K562 (cell line): Measurements from ENCODE around the gene PHLDB2. TPM values are rescaled to one million over a fixed set of nuclear protein-coding genes. Genes with fewer than 3 reads are reported as not detected.

Experiments used
- ATAC-seq: fragments of 200-7000 bp; cut with Tn5 transposase; 3 replicates; pipeline ENCODE4 v1.9.1; 2020; ENCODE audit warnings: moderate library complexity
- BruUV-seq: library from RNA; stranded (reverse); fragments of 400-500 nt; replicated peaks from 2 replicates; lab custom pipeline; 2021; lab: Mats Ljungman, UMichigan
- CTCF ChIA-PET: fragments of 300-600 bp; formaldehyde crosslinking; extraction: SDS; loops from one replicate; lab custom pipeline; 2021; ENCODE audit warnings: low intra/inter-chr PET ratio; lab: Yijun Ruan, JAX
- POLR2A ChIA-PET: fragments of 300-600, 350-650 bp; sonication (Branson Sonifier 250); formaldehyde crosslinking; extraction: SDS; loops from one replicate; lab custom pipeline; 2021; ENCODE audit warnings: antibody characterized with exemption, inconsistent platforms; lab: Yijun Ruan, JAX
- DNase-seq, 4 experiments: peaks; one replicate each; pipeline versions ENCODE4 v3.0.0 to v3.0.0-alpha.2; 2011 to 2018; ENCODE audit warnings: low spot score in 3 of 4, mixed read lengths in 3 of 4; ENCODE audit errors: extremely low read depth in 1 of 4
- FAIRE-seq: peaks from 2 replicates; lab custom pipeline; 2011; peaks lifted over from hg19 to GRCh38; lab: Jason Lieb, UNC
- H2AFZ ChIP-seq: 2 replicates; pipeline ENCODE4 v1.6.0; 2011; ENCODE audit warnings: low read depth, low read length, control low read depth, inconsistent platforms
- H3K27ac ChIP-seq: fragments of 200-600 bp; 3 replicates; pipeline ENCODE4 v1.8.0; 2011; ENCODE audit warnings: low read depth, mild to moderate bottlenecking, control low read depth, inconsistent platforms, low read length, moderate library complexity, mixed read lengths; ENCODE audit errors: extremely low read depth
- H3K27me3 ChIP-seq, 2 experiments: fragments of 300-600 bp in 1 of 2; 2 replicates in 1 of 2; 3 replicates in 1 of 2; pipeline versions ENCODE4 v1.6.0 to v1.8.0; 2011; ENCODE audit warnings: inconsistent platforms in 2 of 2, low read length in 2 of 2, mild to moderate bottlenecking in 1 of 2, mixed read lengths in 1 of 2, moderate library complexity in 1 of 2; ENCODE audit not compliant: control insufficient read depth in 2 of 2, insufficient read depth in 2 of 2
- H3K36me3 ChIP-seq: fragments of 300-600 bp; 3 replicates; pipeline ENCODE4 v1.8.0; 2011; ENCODE audit warnings: mild to moderate bottlenecking, low read length, inconsistent platforms; ENCODE audit not compliant: control insufficient read depth, insufficient read depth
- H3K4me1 ChIP-seq, 2 experiments: fragments of 200-600 bp in 1 of 2; replicated peaks in 1 of 2; 2 replicates in 1 of 2; 3 replicates in 1 of 2; pipeline versions ENCODE4 v1.5.1 to v1.8.0; 2011; ENCODE audit warnings: inconsistent platforms in 2 of 2, low read length in 2 of 2, mild to moderate bottlenecking in 1 of 2, mixed read lengths in 1 of 2, moderate library complexity in 1 of 2; ENCODE audit not compliant: control insufficient read depth in 2 of 2, insufficient read depth in 2 of 2
- H3K4me2 ChIP-seq: 2 replicates; pipeline ENCODE4 v1.6.1; 2011; ENCODE audit warnings: low read length, control low read depth, inconsistent platforms, mixed read lengths; ENCODE audit not compliant: insufficient read depth
- H3K4me3 ChIP-seq: fragments of 200-600 bp; sonication (generic), shearing (Covaris generic); 2 replicates; pipeline ENCODE4 v1.5.1; 2016; ENCODE audit warnings: control low read depth, inconsistent platforms
- H3K79me2 ChIP-seq: fragments of 200-600 bp; 3 replicates; pipeline ENCODE4 v1.8.0; 2011; ENCODE audit warnings: low read length, inconsistent platforms; ENCODE audit not compliant: control insufficient read depth, insufficient read depth
- H3K9ac ChIP-seq, 2 experiments: 2 replicates each; pipeline versions ENCODE4 v1.6.0 to v1.6.1; 2011; ENCODE audit warnings: low read depth in 2 of 2, low read length in 2 of 2, control low read depth in 1 of 2, inconsistent platforms in 1 of 2, mild to moderate bottlenecking in 1 of 2, mixed read lengths in 1 of 2; ENCODE audit not compliant: insufficient read depth in 1 of 2
- H3K9me1 ChIP-seq: one replicate; pipeline ENCODE4 v1.6.0; 2011; ENCODE audit warnings: inconsistent platforms, mild to moderate bottlenecking, low read length, moderate library complexity; ENCODE audit not compliant: control insufficient read depth, insufficient read depth
- H3K9me3 ChIP-seq: replicated peaks from 2 replicates; pipeline ENCODE4 v1.5.1; 2011; ENCODE audit warnings: low read depth, low read length, inconsistent platforms; ENCODE audit not compliant: control insufficient read depth, insufficient read depth
- H4K20me1 ChIP-seq: replicated peaks from 2 replicates; pipeline ENCODE4 v1.6.1; 2011; ENCODE audit warnings: low read length, inconsistent platforms, mixed read lengths; ENCODE audit not compliant: control insufficient read depth, insufficient read depth
- CHAMP1 ChIP-seq: fragments of 450-650 bp; IDR thresholded peaks from 2 replicates; pipeline ENCODE4 v1.6.1; 2016; ENCODE audit warnings: mild to moderate bottlenecking
- MCM2 ChIP-seq: fragments of 450-650 bp; IDR thresholded peaks from 2 replicates; pipeline ENCODE4 v1.6.1; 2017; ENCODE audit warnings: low read depth, mild to moderate bottlenecking
- PRPF4 ChIP-seq: fragments of 200-400 bp; formaldehyde crosslinking; IDR thresholded peaks from one replicate; pipeline ENCODE4 v1.6.1; 2017; ENCODE audit warnings: low read length, low read depth, mild to moderate bottlenecking; ENCODE audit not compliant: insufficient read depth, poor library complexity, severe bottlenecking
- SLC30A9 ChIP-seq: fragments of 250-450 bp; sonication (Bioruptor Pico); IDR thresholded peaks from 2 replicates; pipeline ENCODE4 v1.8.0; 2022; ENCODE audit warnings: mild to moderate bottlenecking, moderate library complexity
- SRSF9 ChIP-seq: fragments of 200-400 bp; formaldehyde crosslinking; IDR thresholded peaks from 2 replicates; pipeline ENCODE4 v1.6.1; 2017; ENCODE audit warnings: low read depth, low read length, borderline replicate concordance
- ZEB2 ChIP-seq: fragments of 450-650 bp; IDR thresholded peaks from 2 replicates; pipeline ENCODE4 v1.6.1; 2016
- ZZZ3 ChIP-seq: fragments of 450-650 bp; IDR thresholded peaks from 2 replicates; pipeline ENCODE4 v1.6.1; 2016; ENCODE audit warnings: antibody characterized with exemption, mild to moderate bottlenecking, moderate library complexity
- in situ Hi-C: fragments of 300-500 bp; cut with MboI; formaldehyde crosslinking; loops from 4 replicates; pipeline ENCODE4 v1.15.0; 2018; ENCODE audit warnings: inconsistent platforms, mixed read lengths
- intact Hi-C: fragments of 100-400 bp; cut with micrococcal nuclease; formaldehyde crosslinking; loops from 2 replicates; pipeline ENCODE4 v1.14.2; 2022
- polyA plus RNA-seq, 8 experiments: library from polyadenylated mRNA; depleted of rRNA in 4 of 8; stranded (reverse) in 5 of 8; unstranded in 3 of 8; fragments of >200 nt; fragmentation: Nextera tagmentation in 2 of 8; fragmentation: Illumina TruSeq in 1 of 8; extraction: Ambion mirVana in 2 of 8; extraction: Trizol in 1 of 8; gene quantifications; 2 replicates each; pipeline versions ENCODE4 v1.2.1 to v1.2.3, GENCODE V29; 2011 to 2014; ENCODE audit warnings: inconsistent platforms in 1 of 8, missing spikeins in 1 of 8
- total RNA-seq, 7 experiments: library from RNA; depleted of rRNA in 6 of 7; stranded (reverse); fragments of >200 nt in 6 of 7; fragmentation: Illumina TruSeq in 2 of 7; extraction: Trizol in 2 of 7; gene quantifications; 2 replicates each; pipeline versions ENCODE4 v1.2.1 to v1.2.3, GENCODE V29; 2011 to 2021; ENCODE audit warnings: low replicate concordance in 1 of 7
- TF ChIP-seq, protein P1 (sequence below): sonication (generic); formaldehyde crosslinking; IDR thresholded peaks from 2 replicates; pipeline ENCODE4 v1.8.1; 2023; ENCODE audit warnings: mild to moderate bottlenecking, missing genetic modification reagents
- TF ChIP-seq, protein P2 (sequence below): sonication (generic); formaldehyde crosslinking; IDR thresholded peaks from 2 replicates; pipeline ENCODE4 v1.8.1; 2023; ENCODE audit warnings: missing genetic modification reagents, mild to moderate bottlenecking, borderline replicate concordance

PHLDB2 gene
- total and polyA plus RNA-seq, 9 of the 15 experiments (the other 6 are each of a cell fraction or from before 2014, with no cell fraction given) = 0.04 TPM; not detected in 8

GRCh38 chr3:111932946-111933345 lies 73.9 kb downstream of the PHLDB2 start (continued):
- TF ChIP-seq, protein P1, sequence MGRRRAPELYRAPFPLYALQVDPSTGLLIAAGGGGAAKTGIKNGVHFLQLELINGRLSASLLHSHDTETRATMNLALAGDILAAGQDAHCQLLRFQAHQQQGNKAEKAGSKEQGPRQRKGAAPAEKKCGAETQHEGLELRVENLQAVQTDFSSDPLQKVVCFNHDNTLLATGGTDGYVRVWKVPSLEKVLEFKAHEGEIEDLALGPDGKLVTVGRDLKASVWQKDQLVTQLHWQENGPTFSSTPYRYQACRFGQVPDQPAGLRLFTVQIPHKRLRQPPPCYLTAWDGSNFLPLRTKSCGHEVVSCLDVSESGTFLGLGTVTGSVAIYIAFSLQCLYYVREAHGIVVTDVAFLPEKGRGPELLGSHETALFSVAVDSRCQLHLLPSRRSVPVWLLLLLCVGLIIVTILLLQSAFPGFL (CRISPR knock-in tag) = no peak
- TF ChIP-seq SLC30A9 (CRISPR knock-in tag) (no peak), PRPF4 (no peak), MCM2 (no peak)

- H3K27me3 ChIP-seq = no peaks in the 10 kb centered on the region
- no peaks in the 10 kb centered on the region for H3K9me3 ChIP-seq
- ChIA-PET POLR2A (no interaction called here), CTCF (no interaction called here)
- DNase-seq (no peak), FAIRE-seq (no peak)
- no peak overlapping the region for H2AFZ ChIP-seq
- TF ChIP-seq SRSF9 (no peak), CHAMP1 (no peak), ZZZ3 (no peak), ZEB2 (no peak)
- TF ChIP-seq, protein P2, sequence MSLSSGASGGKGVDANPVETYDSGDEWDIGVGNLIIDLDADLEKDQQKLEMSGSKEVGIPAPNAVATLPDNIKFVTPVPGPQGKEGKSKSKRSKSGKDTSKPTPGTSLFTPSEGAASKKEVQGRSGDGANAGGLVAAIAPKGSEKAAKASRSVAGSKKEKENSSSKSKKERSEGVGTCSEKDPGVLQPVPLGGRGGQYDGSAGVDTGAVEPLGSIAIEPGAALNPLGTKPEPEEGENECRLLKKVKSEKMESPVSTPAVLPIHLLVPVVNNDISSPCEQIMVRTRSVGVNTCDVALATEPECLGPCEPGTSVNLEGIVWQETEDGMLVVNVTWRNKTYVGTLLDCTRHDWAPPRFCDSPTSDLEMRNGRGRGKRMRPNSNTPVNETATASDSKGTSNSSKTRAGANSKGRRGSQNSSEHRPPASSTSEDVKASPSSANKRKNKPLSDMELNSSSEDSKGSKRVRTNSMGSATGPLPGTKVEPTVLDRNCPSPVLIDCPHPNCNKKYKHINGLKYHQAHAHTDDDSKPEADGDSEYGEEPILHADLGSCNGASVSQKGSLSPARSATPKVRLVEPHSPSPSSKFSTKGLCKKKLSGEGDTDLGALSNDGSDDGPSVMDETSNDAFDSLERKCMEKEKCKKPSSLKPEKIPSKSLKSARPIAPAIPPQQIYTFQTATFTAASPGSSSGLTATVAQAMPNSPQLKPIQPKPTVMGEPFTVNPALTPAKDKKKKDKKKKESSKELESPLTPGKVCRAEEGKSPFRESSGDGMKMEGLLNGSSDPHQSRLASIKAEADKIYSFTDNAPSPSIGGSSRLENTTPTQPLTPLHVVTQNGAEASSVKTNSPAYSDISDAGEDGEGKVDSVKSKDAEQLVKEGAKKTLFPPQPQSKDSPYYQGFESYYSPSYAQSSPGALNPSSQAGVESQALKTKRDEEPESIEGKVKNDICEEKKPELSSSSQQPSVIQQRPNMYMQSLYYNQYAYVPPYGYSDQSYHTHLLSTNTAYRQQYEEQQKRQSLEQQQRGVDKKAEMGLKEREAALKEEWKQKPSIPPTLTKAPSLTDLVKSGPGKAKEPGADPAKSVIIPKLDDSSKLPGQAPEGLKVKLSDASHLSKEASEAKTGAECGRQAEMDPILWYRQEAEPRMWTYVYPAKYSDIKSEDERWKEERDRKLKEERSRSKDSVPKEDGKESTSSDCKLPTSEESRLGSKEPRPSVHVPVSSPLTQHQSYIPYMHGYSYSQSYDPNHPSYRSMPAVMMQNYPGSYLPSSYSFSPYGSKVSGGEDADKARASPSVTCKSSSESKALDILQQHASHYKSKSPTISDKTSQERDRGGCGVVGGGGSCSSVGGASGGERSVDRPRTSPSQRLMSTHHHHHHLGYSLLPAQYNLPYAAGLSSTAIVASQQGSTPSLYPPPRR (CRISPR knock-in tag) = no peak
- TF ChIP-seq, all 486 proteins: peak for 0
- Histone ChIP-seq H4K20me1 (no peaks in the 10 kb centered on the region), H3K4me2 (no peak overlapping the region), H3K9me1 (no peaks in the 10 kb centered on the region), H3K4me3 (no peak overlapping the region), H3K9ac (no peak overlapping the region), H3K4me1 (no peaks in the 10 kb centered on the region), H3K27ac (no peak overlapping the region), H3K79me2 (no peaks in the 10 kb centered on the region), H3K36me3 (no peaks in the 10 kb centered on the region)
- BruUV-seq = no TSS peak
- ATAC-seq = no peak
- in situ Hi-C loops (no loop called here), intact Hi-C loops (no loop called here)
Measured at GRCh38 chr3:111936191-111936841, 77.3 kb downstream of the PHLDB2 start.
